Measurements from ENCODE around the gene SUN2.

The SUN2 gene

DNA sequence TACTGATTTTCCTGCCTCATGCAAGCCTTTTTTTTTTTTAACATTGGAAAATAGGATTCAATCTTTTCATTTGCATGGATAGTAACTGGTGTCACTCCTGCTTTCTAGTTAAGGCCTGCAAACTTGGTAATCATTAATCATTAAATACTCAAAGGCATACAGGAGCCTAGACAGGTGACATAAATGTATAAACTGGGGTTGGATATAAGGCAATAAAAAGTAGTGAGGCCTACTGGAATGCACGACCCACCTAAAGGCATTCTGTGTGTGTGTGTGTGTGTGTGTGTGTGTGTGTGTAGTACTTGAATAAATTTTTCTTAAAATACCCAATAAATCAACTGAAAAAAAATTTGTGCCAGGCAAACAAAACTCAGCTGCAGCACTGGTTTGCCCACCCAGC, 66.1 kb downstream of the SUN2 start:
- no peak for DNase-seq

DNA sequence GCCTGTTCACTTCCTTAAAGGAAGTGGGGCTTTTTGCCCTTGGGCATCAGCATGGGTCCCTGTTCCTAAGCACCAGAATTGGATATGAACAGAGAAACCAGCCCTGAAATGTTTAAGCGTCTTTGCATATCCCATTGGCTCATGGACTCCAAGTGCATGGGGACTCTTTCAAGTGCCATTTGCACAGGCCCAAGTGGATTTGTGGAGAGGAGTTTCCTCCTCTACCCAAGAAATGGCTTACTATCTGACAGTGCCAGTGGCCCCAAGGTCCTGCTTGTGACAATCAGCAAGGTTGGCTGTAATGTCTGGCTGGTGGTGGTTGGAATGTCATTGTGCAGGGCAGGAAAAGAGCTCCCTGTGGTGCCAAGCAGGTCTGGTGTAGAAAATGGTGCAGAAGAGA, 70.0 kb downstream of the SUN2 start:
- no peak for DNase-seq

DNA sequence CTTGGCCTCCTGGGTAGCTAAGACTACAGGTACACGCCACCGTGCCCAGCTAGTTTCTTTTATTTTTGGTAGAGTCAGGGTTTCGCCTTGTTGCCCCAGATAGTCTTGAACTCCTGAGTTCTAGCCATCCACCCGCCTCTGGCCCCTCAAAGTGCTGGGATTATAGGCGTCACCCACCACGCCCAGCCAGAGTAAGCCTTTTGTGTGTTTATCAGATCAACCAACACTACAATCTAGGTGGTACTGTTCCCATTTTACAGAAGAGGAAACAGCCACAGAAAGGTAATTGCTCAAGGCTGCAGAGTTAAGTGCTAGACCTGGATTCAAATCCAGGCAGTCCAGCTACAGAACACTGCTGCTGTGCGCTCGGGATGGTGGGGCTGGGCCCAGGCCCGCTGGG, 70.9 kb downstream of the SUN2 start:
- DNase-seq, result no peak

Data from AML-193 (cell line).